Measurements from ENCODE around the gene SPPL2B. TPM values are rescaled to one million over a fixed set of nuclear protein-coding genes. Genes with fewer than 3 reads are reported as not detected.
A peak's percentile ranks its signal among the peaks of the same experiment; 100 is the strongest.

SPPL2B gene
- total and polyA plus RNA-seq, 9 of the 15 experiments (the other 6 are each of a cell fraction or from before 2014, with no cell fraction given), result 0.20 to 81.2 (median 15.1) TPM

DNA sequence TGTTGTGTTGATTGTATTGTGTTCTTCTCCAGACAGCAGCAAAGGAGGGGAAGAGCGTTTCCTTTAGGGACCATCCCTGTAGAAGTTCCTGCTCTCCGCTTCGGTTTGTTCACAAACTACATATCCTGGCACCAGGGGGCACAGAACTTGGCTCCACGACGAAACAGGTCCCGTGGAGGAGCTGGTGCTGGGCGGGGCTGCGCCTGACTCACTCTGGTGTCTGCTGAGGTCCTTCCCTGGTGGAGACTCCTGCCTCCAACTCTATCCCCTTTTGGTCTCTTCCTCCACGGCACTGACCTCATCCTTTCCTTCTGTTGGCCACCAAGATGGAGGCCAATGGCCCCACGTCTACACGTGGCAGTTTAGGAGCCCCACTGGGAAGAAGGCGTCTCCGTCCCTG, 46.3 kb downstream of the SPPL2B start:
- ATAC-seq (peak; percentile 32; the same call in 1 of the 3 replicates), FAIRE-seq (no peak), DNase-seq (ENCODE audit: extremely low read depth in 1 of 4, low spot score in 3 of 4) (no peak)
- Histone ChIP-seq H4K20me1 (replicated peaks; ENCODE audit: control insufficient read depth, insufficient read depth, low read length) (no peaks in the 10 kb centered on the region), H3K9me3 (replicated peaks; ENCODE audit: control insufficient read depth, insufficient read depth, low read depth, low read length) (peaks cover 4% of the 10 kb centered on the region; the same call in 1 of the 2 replicates), H2AFZ (ENCODE audit: low read depth, low read length) (peak overlapping the region; percentile 34; the same call in 1 of the 2 replicates), H3K79me2 (ENCODE audit: control insufficient read depth, insufficient read depth, low read length) (no peaks in the 10 kb centered on the region), H3K9ac (ENCODE audit: insufficient read depth in 1 of 2, low read depth in 2 of 2, low read length in 2 of 2) (0 out of 4 replicates have a peak overlapping the region, but pooled peaks of 1 of the 2 experiments have one; percentile 4), H3K4me3 (no peak overlapping the region), H3K36me3 (ENCODE audit: control insufficient read depth, insufficient read depth, low read length) (no peaks in the 10 kb centered on the region), H3K9me1 (ENCODE audit: control insufficient read depth, insufficient read depth, low read length) (no peaks in the 10 kb centered on the region), H3K27me3 (ENCODE audit: control insufficient read depth in 2 of 2, insufficient read depth in 2 of 2, low read length in 2 of 2) (no peaks in the 10 kb centered on the region), H3K27ac (ENCODE audit: extremely low read depth, low read depth, low read length) (no peak overlapping the region), H3K4me2 (ENCODE audit: insufficient read depth, low read length) (no peak overlapping the region; the same call in 1 of the 2 replicates), H3K4me1 (replicated peaks in 1 of 2; ENCODE audit: control insufficient read depth in 2 of 2, insufficient read depth in 2 of 2, low read length in 2 of 2) (peaks cover 6 to 15% of the 10 kb centered on the region in 2 experiments)
- ChIA-PET POLR2A (no interaction called here), CTCF (ENCODE audit: low intra/inter-chr PET ratio) (no interaction called here)
- in situ Hi-C loops (cut with MboI), result no loop called here
- intact Hi-C loops (cut with micrococcal nuclease), result no loop called here
- 46% methylated on average over 13 of the region's 13 CpGs for WGBS (ENCODE audit: insufficient coverage, low coverage, missing lambda C conversion rate)
- no TSS peak for BruUV-seq (replicated peaks)
- TF ChIP-seq NR2C1 (IDR thresholded peaks at IDR 0.05), result no peak
- no peak for TF ChIP-seq NR2C1 (tag; IDR thresholded peaks at IDR 0.05)
- TF ChIP-seq, protein P1, sequence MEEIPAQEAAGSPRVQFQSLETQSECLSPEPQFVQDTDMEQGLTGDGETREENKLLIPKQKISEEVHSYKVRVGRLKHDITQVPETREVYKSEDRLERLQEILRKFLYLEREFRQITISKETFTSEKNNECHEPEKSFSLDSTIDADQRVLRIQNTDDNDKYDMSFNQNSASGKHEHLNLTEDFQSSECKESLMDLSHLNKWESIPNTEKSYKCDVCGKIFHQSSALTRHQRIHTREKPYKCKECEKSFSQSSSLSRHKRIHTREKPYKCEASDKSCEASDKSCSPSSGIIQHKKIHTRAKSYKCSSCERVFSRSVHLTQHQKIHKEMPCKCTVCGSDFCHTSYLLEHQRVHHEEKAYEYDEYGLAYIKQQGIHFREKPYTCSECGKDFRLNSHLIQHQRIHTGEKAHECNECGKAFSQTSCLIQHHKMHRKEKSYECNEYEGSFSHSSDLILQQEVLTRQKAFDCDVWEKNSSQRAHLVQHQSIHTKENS (CRISPR knock-in tag; IDR thresholded peaks at IDR 0.05), result no peak
- TF ChIP-seq YY1 (IDR thresholded peaks at IDR 0.05; ENCODE audit: borderline replicate concordance in 1 of 3, control insufficient read depth in 1 of 3, extremely low read depth in 1 of 3, insufficient read depth in 3 of 3, insufficient read length in 1 of 3, insufficient replicate concordance in 2 of 3, low read depth in 1 of 3, low read length in 2 of 3), result peak in 1 of 3 experiments; percentile 19
- no peak for TF ChIP-seq ZEB2 (IDR thresholded peaks at IDR 0.05)
- 0 out of 2 replicates have a peak, but pooled peaks have one; percentile 27 for TF ChIP-seq MGA (IDR thresholded peaks at IDR 0.05)
- no peak for TF ChIP-seq ARID2 (IDR thresholded peaks at IDR 0.05)
- no peak for TF ChIP-seq ZNF785 (CRISPR knock-in tag; IDR thresholded peaks at IDR 0.05)
- 0 out of 2 replicates have a peak, but pooled peaks have one; percentile 40 for TF ChIP-seq L3MBTL2 (IDR thresholded peaks at IDR 0.05)
- no peak for TF ChIP-seq CHD4 (IDR thresholded peaks at IDR 0.05; ENCODE audit: insufficient read depth, insufficient replicate concordance, low read depth, low read length, poor library complexity, severe bottlenecking)

Data from K562 (cell line).